Thoracic aorta (tissue), 2 donors: ENCODE data around the gene GTSE1. TPM values are rescaled to one million over a fixed set of nuclear protein-coding genes. Genes with fewer than 3 reads are reported as not detected.

ENCODE experiments used
- ATAC-seq: fragments of 150-250 bp; one replicate; pipeline ENCODE4 v1.8.0; 2017; ENCODE audit warnings: low read depth; ENCODE audit not compliant: insufficient number of reproducible peaks, low FRiP score
- DNase-seq: peaks from one replicate; pipeline ENCODE4 v3.0.0-alpha.2; 2020; ENCODE audit warnings: low spot score
- H3K27ac ChIP-seq, 2 donors: fragments of 200-600 bp; sonication (generic); 1 replicate in 1 of 2; 2 replicates in 1 of 2; pipeline ENCODE4 v1.5.1; 2016; ENCODE audit warnings: mild to moderate bottlenecking in 2 of 2, moderate library complexity in 2 of 2
- H3K27me3 ChIP-seq: fragments of 200-600 bp; sonication (generic); replicated peaks from 2 replicates; pipeline ENCODE4 v1.6.0; 2016; ENCODE audit warnings: mild to moderate bottlenecking; ENCODE audit not compliant: insufficient read depth
- H3K36me3 ChIP-seq: fragments of 200-600 bp; sonication (generic); one replicate; pipeline ENCODE4 v1.5.1; 2016
- H3K4me1 ChIP-seq, 2 donors: fragments of 200-600 bp; sonication (generic); 1 replicate in 1 of 2; 2 replicates in 1 of 2; pipeline versions ENCODE4 v1.5.1 to v1.6.0; 2016; ENCODE audit warnings: low read depth in 2 of 2, mild to moderate bottlenecking in 1 of 2; ENCODE audit not compliant: control insufficient read depth in 1 of 2
- H3K4me3 ChIP-seq: fragments of 200-600 bp; sonication (generic); 2 replicates; pipeline ENCODE4 v1.5.1; 2016; ENCODE audit warnings: mild to moderate bottlenecking
- H3K9me3 ChIP-seq: fragments of 200-600 bp; sonication (generic); 2 replicates; pipeline ENCODE4 v1.5.1; 2016
- total RNA-seq, 2 donors: library from RNA; depleted of rRNA; stranded (reverse); fragments of >200 nt; gene quantifications; one replicate each; pipeline versions ENCODE4 v1.1.0 to v1.2.3, GENCODE V29; 2016
- TF ChIP-seq, protein P1 (sequence below): fragments of 200-600 bp; sonication (generic); IDR thresholded peaks from one replicate; pipeline ENCODE4 v1.5.1; 2019; ENCODE audit warnings: antibody characterized with exemption

The GTSE1 gene
- total RNA-seq, 2 donors from 2014 or later, result 0.41 to 0.92 TPM

GRCh38 chr22:46288846-46289243 is 7.8 kb upstream of the GTSE1 start:
- no peak for ATAC-seq
- Histone ChIP-seq H3K4me1 (no peaks in the 10 kb centered on the region), H3K27me3 (no peaks in the 10 kb centered on the region), H3K9me3 (no peaks in the 10 kb centered on the region), H3K36me3 (peaks cover 52% of the 10 kb centered on the region), H3K27ac (no peak overlapping the region), H3K4me3 (no peak overlapping the region)
- TF ChIP-seq, protein P1, sequence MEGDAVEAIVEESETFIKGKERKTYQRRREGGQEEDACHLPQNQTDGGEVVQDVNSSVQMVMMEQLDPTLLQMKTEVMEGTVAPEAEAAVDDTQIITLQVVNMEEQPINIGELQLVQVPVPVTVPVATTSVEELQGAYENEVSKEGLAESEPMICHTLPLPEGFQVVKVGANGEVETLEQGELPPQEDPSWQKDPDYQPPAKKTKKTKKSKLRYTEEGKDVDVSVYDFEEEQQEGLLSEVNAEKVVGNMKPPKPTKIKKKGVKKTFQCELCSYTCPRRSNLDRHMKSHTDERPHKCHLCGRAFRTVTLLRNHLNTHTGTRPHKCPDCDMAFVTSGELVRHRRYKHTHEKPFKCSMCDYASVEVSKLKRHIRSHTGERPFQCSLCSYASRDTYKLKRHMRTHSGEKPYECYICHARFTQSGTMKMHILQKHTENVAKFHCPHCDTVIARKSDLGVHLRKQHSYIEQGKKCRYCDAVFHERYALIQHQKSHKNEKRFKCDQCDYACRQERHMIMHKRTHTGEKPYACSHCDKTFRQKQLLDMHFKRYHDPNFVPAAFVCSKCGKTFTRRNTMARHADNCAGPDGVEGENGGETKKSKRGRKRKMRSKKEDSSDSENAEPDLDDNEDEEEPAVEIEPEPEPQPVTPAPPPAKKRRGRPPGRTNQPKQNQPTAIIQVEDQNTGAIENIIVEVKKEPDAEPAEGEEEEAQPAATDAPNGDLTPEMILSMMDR, result no peak
- DNase-seq, result no peak

- TF ChIP-seq, protein P1, result no peak
- ATAC-seq, result no peak
- no peaks in the 10 kb centered on the region for H3K9me3 ChIP-seq
- no peaks in the 10 kb centered on the region for H3K27me3 ChIP-seq
- no peak overlapping the region for H3K27ac ChIP-seq
- no peaks in the 10 kb centered on the region for H3K4me1 ChIP-seq
- no peak for DNase-seq
- peaks cover 47% of the 10 kb centered on the region for H3K36me3 ChIP-seq
- H3K4me3 ChIP-seq, result no peak overlapping the region
Measured at GRCh38 chr22:46289244-46289891, 7.3 kb upstream of the GTSE1 start.

DNA sequence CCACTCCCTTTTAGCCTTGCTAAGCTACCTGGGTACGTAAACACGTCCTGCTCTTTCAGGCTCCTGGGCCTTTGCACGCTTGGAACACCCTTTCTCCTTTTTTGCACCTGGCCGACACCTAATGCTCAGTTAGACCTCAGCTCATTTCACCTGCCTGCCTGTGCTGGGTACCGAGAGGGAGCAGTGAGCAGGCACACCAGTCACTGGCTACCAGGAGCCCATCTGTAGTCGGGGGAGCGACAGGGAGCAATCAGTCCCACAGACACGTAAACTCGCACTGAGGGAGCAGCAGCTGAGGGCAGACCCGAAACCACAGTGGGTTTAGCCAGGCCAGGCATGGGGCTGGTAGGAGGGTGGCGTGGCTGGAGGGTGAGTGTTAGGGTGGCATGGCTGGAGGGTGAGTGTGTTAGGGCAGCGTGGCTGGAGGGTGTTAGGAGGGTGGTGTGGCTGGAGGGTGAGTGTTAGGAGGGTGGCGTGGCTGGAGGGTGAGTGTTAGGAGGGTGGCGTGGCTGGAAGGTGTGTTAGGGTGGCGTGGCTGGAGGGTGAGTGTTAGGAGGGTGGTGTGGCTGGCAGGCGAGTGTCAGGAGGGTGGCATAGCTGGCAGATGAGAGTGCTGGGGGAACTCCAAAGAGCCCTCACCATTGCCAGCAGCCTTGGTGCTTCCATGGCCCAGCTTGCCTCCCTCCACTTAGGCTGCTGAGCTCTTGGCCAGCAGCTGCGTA is 6.4 kb upstream of the GTSE1 start:
- Histone ChIP-seq H3K9me3 (no peaks in the 10 kb centered on the region), H3K36me3 (peaks cover 39% of the 10 kb centered on the region), H3K27ac (no peak overlapping the region), H3K27me3 (no peaks in the 10 kb centered on the region), H3K4me1 (peaks cover 0 to under 1% of the 10 kb centered on the region in 2 donors), H3K4me3 (no peak overlapping the region)
- TF ChIP-seq, protein P1, result no peak
- DNase-seq, result no peak
- ATAC-seq, result no peak

DNA sequence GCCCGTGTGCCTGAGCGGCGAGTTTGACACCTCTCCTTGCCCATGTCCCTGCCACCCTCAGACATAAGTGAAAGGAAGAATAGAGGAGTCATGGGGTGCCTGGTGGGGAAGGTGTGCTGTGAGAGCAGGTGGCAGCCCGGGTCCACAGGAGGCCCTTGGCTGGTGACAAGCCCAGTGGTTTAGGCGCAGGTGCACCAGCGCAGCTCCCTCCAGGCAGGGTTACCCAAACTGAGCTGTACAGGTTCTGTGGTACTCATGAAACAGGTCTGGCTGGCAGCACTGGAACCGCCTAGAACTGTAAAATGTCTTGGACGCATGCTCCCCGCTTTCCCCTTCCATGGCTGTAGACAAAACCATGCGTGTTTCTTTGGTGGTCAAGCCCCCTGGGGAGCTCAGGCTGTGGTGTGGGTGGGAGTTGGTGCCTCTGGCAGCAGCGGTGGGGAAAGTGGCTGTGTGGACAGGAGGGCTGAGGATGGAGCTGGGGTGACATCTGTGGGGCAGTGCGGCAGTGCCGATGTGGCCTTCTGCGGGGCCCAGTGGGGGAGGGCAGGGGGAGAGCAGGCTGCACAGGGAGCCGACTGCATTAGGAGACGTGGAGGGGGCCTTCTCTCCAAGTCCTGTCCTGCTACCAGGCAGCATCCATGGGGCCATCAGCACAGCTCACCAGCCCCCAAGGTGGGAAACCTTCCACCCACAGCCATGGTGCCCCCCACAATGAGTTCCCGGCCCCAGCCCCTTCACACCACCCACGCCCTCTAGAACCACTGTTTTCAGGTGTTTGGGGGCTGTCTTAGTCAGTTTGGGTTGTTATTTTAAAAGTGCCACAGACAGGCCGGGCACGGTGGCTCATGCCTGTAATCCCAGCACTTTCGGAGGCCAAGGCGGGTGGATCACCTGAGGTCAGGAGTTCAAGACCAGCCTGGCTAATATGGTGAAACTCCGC is 5.6 kb upstream of the GTSE1 start:
- Histone ChIP-seq H3K27me3 (no peaks in the 10 kb centered on the region), H3K27ac (no peak overlapping the region), H3K9me3 (no peaks in the 10 kb centered on the region), H3K36me3 (peaks cover 35% of the 10 kb centered on the region), H3K4me1 (peaks cover 4 to 9% of the 10 kb centered on the region in 2 donors), H3K4me3 (no peak overlapping the region)
- TF ChIP-seq, protein P1, result no peak
- no peak for DNase-seq
- no peak for ATAC-seq

DNA sequence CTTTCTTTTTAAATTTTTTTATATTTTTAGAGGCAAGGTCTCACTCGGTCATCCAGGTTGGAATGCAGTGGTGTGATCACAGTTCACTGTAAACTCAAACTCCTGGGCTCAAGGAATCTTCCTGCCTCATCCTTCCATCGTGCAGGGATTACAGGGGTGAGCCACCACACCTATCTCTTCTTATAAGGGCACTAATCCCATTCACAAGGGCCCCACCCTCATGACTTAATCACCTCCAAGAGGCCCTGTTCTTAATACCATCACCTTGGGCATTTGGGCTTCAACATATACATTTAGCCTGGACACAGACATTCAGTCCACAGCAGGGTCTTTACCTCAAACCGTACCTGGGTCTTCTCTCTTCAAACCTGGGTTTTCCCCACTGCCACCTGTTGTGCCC is 4.5 kb upstream of the GTSE1 start:
- H3K27ac ChIP-seq, result no peak overlapping the region
- peaks cover 35% of the 10 kb centered on the region for H3K36me3 ChIP-seq
- H3K9me3 ChIP-seq, result no peaks in the 10 kb centered on the region
- no peak for ATAC-seq
- peaks cover 9 to 15% of the 10 kb centered on the region in 2 donors for H3K4me1 ChIP-seq
- TF ChIP-seq, protein P1, result no peak
- no peaks in the 10 kb centered on the region for H3K27me3 ChIP-seq
- H3K4me3 ChIP-seq, result no peak overlapping the region
- DNase-seq, result no peak
